SU-DHL-6 (cell line): ENCODE results near the gene FOXO6.

Experiments
- EZH2phosphoT487 ChIP-seq: fragments of 200-600 bp; sonication (generic), shearing (Covaris generic); conservative IDR thresholded peaks from 2 replicates; pipeline ENCODE4 v1.6.1; 2018; ENCODE audit warnings: mild to moderate bottlenecking, antibody characterized with exemption, low read length, moderate library complexity, mixed read lengths
- TF ChIP-seq, protein P1 (sequence below): fragments of 200-600 bp; sonication (generic); IDR thresholded peaks from one replicate; pipeline ENCODE4 v1.5.1; 2017; ENCODE audit warnings: antibody characterized with exemption, mild to moderate bottlenecking, low read length, moderate library complexity; ENCODE audit not compliant: insufficient read depth, poor library complexity, severe bottlenecking

DNA sequence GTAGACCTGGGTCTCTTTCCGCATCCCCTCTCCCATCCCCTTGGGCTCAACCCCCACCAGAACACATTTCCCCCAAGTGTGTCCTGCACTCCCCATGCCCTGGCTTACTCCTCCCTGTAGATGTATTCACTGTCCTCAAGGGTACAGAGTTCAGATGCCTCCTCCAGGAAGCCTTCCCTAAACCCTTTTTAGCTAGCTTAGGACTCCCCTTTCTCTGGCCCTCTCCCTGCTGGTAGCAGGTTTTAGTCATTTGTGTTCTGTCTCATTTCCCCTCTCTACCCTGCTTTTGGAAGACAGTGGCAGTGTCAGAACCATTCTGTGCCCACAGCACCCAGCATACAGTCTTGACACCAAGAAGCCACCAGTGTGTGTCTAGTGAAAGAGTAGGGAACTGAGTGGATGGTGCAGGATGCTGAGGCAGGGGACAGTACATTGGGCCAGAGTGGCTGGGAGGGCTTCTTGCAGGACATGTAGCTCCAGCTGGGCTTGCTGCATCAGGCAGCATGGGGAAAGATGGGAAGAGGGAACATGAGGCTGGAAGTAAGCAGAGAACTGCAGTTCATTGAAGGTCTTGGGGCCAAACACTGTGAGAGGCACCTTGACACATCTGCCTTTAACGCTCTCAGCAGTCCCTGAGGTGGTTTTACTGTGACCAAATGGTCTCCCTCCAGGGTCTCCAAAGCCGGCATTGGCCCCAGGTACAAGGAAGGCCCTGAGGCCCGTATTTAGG, 2.5 kb downstream of the FOXO6 start:
- TF ChIP-seq, protein P1, sequence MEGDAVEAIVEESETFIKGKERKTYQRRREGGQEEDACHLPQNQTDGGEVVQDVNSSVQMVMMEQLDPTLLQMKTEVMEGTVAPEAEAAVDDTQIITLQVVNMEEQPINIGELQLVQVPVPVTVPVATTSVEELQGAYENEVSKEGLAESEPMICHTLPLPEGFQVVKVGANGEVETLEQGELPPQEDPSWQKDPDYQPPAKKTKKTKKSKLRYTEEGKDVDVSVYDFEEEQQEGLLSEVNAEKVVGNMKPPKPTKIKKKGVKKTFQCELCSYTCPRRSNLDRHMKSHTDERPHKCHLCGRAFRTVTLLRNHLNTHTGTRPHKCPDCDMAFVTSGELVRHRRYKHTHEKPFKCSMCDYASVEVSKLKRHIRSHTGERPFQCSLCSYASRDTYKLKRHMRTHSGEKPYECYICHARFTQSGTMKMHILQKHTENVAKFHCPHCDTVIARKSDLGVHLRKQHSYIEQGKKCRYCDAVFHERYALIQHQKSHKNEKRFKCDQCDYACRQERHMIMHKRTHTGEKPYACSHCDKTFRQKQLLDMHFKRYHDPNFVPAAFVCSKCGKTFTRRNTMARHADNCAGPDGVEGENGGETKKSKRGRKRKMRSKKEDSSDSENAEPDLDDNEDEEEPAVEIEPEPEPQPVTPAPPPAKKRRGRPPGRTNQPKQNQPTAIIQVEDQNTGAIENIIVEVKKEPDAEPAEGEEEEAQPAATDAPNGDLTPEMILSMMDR: no peak
- TF ChIP-seq EZH2phosphoT487: no peak
